ENCODE results near the gene MAP4K5.
"Not testable (repeated sequence)": the region's sequence is repeated elsewhere in the genome, so short reads cannot be mapped to it uniquely, and the experiment has no call there.

The MAP4K5 gene

DNA sequence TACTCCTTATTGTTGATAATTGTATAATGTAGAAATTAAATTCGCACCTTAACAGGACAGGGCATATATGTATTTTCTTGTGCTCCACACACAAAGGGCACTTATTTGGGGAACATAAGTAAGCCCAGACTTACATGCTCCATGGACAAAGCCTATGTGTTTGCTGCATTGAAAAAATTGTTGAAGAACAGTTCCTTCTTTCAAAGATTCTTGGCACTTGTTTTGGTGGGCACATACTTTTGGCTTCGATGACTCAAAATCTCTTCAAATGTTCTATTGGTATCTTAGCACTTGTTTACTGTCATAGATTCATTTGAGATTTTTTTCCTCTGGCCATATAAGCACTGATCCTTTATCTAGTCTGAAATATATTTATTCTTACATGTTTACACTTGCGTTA, 1.4 kb upstream of the MAP4K5 start:
- no peak overlapping the region for H3K4me3 ChIP-seq (ENCODE audit: low read depth, low read length)
- no peak for DNase-seq (ENCODE audit: low read depth)

DNA sequence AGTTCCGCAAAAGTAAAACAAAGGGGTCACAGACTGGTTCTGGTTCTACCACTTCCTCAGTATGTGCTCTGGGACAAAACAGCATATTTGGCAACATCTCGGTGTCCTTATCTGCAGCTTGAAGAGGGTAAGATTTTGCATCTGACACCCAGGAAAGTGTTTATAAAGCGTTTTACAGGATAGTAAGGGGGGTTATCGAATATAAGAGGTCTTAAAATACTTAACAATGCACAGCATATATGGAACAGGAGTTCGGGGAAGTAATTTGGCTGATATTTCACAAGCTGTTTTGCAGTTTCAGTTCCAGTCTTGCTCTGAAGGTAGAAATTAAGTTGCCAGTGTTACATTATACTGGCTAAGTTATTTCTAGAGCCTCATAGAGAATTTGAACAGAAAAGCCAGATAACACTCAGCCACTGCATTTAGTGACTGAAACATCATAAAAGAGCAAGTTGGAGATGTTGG, 904 bp upstream of the MAP4K5 start:
- H3K4me3 ChIP-seq (ENCODE audit: low read depth, low read length): no peak overlapping the region
- no peak for DNase-seq (ENCODE audit: low read depth)

DNA sequence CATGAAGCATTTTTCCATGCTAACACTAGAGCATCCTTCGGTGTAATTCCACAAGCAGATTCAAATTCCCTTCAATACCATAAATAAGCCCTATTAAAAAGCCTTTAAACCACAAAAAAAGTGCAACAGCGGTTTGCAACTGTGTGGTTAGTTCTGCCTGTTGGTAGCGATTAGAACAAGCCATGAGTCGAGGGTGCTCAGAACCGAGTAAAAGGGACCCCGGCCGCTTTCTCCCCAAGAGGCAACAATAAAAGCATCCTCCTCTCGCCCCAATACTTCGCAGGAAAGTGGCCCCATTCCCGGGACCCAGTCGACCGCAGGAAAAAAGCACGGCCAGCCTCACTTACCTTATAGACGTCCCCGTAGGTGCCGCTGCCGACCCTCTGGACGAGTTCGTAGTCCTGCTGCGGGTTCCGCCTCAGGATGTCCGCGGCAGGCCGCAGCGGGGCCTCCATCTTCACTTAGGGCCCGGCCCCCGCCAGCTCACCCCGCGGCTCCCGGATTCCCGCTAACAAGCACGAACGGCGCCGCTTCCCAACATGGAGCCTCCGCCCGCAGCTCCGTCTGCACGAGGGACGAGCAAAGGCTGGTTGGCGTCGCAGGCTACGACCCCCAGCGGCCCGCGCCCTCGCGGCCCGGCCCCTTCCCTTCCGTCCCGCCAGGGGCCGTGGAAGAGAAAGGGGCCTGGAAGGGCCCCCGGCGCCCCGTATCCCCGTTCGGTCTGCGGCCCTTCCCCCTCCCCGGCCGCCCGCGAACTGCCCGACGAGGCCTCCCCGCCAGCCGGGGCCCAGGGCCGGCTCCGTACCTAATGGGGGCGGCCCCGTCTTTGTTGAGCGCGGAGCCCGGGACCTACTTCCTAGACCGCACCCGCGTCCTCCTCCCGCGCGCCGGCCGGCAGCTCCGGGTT, 521 bp downstream of the MAP4K5 start:
- no peak for DNase-seq (ENCODE audit: low read depth)
- H3K4me3 ChIP-seq (ENCODE audit: low read depth, low read length): peak overlapping the region; percentile 90

DNA sequence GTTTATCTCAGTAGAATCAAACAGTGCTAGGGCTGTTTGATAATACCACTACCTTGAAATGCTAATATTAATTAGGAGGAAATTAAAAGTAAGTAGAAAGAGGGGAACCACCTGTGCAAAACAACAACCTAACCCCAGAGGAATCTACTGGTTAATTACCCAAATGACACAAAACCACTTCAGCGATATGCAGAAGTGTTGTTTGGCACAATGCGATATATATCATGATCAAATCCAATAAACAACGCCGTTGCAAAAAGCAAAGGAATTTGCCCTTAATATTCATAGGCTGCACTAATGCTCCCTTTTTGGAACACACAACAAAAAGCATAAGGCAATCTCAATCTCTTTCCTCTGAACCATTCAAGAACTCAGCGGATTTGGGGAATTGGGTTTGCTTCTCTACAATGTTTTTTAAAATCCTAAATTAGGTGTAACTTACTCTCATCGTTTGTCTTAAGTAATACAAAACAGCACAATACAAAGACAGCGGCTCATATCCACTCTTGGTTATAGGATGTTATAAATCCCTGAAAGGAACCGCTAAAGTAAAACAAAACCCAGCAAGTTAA, 1.5 kb downstream of the MAP4K5 start:
- DNase-seq (ENCODE audit: low read depth): no peak
- H3K4me3 ChIP-seq (ENCODE audit: low read depth, low read length): peak overlapping the region; percentile 90

DNA sequence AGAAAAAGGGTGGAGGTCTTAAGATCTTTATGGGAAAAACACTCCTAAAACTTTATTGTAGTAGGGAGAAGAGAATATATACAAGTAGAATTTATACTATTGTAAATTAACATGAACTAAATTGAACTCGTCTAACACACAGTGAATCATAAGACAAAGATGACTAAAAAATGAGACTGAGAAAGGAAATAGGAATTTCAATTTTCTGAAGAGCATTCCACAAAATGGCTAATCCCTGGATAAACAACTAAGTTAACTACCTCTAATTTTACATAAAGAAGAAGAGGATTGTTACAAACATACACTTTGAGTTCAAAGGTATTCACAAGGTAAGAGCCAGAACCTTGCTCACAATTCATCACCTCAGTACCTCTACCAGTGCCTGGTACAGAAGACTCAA, 2.0 kb downstream of the MAP4K5 start:
- DNase-seq (ENCODE audit: low read depth): no peak
- H3K4me3 ChIP-seq (ENCODE audit: low read depth, low read length): peak overlapping the region; percentile 90

DNA sequence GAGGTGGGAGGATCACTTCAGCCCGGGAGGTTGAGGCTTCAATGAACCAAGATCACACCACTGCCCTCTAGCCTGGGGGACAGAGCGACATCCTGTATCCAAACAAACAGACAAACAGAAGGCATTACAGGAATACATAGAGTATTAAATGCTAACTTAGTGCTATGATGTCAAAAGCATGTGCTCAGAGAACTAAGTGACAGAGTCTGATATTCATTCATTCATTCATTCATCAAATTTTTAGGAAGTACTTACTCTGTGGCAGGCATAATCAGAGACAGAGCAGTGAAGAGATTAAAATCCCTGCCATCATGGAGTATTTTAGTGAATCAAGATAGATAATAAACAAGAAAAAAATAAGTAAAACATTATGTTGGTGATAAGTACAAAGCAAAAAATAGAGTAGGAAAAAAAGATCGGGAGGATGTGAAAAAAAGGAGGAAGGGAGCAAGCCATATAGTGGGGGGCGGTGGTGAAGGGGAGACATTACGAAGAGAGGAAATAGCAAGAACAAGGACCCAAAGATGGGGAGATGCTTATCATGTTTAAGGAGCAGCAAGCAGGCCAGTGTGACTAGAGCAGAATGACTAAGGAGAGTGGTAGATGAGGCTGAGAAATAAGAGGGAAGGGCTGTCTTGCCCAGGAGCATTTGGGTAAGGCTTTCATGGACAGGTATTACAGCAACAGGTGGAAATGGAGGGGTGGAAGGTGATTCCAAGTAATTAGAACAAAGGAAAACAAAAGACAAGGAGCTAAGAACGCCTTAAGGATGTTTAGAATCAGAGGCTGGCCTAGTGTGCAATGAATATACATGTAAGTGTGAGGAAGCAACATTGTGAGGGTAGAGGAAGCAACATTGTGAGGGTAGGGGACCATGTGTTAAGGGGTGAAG, 2.8 kb downstream of the MAP4K5 start:
- no peak for DNase-seq (ENCODE audit: low read depth)
- peak overlapping the region; percentile 24 for H3K4me3 ChIP-seq (ENCODE audit: low read depth, low read length)

DNA sequence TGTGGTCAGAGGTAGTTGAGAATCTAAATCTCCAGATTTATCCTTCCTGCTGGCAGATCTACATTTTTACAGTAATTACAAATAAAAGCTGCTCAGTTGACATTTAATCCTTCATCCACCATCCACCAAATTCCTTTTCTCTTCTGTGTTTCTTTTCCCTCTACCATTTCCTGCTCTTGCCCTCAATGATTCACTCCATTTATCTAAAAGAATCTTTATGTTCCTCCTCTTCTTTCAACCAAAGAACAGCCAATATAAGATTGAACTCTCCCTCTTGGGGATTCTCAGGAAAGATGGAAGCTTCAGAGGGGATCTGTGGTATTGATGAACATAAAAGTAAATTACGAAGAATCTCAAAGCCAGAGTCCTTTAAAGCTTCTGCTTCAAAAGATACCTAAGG, 4.4 kb downstream of the MAP4K5 start:
- no peak for DNase-seq (ENCODE audit: low read depth)
- H3K4me3 ChIP-seq (ENCODE audit: low read depth, low read length): no peak overlapping the region

DNA sequence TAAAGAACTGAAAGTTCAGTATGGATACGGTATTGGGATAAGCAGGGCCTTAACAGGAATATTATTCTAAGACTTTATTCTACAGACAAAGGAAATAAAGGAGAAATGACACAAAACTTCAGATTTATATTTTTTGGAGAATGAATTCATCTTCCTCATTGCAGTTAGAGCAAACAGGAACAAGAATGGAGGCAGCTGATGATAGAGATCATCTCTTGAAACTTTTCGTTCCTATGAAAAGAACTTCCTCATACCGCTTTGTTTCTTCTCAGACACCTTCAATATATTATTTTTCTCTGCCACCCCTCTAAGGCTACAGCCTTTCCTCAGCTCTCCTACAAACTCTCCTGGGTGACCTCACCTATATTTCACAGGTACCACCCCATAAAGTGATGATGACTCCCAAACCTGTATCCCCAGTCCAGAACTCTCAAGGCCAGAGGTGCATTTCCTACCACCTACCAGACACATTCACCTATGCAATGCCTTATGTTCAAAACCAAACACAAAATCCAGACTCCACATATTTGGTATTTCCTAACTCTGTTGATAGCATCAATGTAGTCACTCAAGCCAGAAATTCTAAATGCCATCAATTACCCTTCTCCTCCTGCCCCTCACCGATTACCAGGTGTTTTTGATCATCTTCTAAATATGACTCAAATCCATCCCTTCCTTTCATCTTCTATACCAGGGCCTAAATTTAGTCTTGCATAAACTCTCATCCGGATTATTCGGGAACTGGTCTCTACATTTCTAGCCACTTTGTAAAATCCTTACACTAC, 7.4 kb downstream of the MAP4K5 start:
- DNase-seq (ENCODE audit: low read depth): no peak
- no peak overlapping the region for H3K4me3 ChIP-seq (ENCODE audit: low read depth, low read length)

DNA sequence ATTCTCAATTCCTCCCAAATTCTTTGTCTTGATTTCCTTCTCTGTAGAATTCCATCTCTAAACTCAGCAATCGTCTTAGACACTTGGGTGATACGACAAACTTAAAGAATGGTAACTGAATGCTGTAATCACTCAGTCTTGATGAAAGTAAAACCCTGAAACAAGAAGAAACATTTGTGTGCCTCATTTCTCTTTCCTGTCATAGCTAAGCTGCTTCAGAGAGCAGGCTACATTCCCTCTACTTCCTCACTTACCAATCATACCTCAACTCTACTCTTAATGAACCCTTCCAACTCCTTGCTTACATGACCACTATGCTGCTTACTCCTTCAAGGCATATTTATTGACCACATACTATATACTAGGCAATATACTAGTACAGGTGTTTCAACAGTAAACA, 8.3 kb downstream of the MAP4K5 start:
- DNase-seq (ENCODE audit: low read depth): no peak
- no peak overlapping the region for H3K4me3 ChIP-seq (ENCODE audit: low read depth, low read length)

DNA sequence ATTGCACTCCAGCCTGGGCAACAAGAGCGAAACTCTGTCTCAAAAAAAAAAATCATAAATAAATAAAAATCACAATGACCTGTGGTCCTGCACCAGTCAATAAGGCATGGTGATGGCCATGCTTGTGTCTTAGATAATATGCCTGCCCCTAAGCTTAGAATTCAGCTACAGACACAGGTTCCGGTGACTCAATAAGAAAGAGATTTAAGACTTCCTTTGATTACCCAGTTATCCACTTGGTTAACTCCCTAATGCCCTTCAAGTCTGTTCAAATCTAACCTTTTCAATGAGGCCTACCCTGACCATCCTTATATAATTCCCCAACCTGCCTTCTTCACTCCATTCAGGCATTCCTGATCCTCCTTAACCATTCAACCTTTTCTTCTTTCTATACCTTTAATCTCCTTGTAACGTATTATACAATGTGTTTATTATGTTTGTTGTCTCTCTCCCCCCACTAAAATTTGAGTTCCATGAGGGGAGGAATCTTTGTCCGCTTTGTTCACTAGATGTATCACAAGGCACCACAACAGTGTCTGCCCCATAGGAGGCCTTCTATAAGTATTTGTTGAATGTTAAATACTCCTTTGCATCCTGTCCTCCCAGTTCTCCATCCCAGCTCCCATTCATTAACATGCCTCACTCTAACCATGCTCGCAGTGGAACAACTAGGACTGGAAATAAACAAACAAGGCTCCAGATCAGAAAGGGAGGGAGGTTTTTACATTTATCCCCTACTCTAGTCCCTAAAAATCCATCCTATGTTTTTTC, 8.9 kb downstream of the MAP4K5 start:
- no peak for DNase-seq (ENCODE audit: low read depth)
- no peak overlapping the region for H3K4me3 ChIP-seq (ENCODE audit: low read depth, low read length)

DNA sequence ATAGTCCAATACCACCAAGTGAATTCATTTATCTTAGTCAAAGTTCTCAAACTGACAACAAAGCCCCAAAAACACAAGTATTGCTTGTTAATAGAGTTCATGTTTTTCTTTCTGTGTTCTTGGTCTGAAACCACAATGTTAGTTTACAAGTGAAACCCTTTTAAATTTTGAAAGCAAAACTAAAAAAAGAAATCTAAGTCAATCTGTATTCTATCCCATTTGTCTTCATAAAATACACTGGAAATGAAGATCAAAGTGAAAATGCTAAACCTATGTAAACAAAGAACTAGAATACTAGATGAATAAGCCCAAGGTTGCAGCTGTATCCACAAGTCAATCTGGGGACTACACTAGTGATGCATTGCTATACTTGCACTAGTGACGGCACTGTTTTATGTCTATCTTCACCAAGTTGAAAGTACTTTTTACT, 10.4 kb downstream of the MAP4K5 start:
- DNase-seq (ENCODE audit: low read depth): no peak
- no peak overlapping the region for H3K4me3 ChIP-seq (ENCODE audit: low read depth, low read length)

DNA sequence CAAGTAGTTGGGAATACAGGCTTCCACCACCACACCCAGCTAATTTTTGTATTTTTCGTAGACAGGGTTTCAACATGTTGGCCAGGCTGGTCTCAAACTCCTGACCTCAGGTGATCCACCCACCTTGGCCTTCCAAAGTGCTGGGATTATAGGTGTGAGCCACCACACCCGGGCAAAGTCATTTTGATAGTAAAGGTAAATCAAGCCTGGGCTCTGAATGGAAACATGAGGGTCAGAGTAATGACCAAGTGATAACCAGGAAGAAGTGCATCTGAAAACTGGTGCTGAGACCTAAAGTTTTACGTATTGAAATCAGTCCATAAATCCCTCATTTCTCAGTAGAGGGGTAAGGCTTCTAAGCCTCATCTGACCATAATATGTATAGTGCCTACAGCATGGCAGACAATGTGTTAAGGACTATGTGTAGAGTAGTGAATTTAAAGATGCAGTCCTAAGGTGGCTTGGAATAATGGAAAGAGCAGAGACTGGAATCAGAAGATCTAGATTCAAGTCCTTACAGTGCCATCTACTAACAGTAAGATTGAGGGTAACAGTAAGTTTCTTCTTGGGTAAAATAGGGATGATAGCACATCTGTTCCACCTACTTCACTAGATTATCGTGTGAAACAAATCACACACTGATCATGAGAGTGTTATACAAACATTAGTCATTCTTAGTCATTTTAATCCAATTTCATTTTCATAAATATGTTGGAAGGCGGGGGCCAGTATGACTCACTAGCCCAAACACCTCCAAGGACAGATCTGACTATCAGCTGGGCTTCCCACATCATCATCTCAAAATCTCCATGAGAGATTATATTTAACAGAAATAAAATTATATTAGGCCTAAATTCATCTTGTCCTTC, 11.2 kb downstream of the MAP4K5 start:
- peak; percentile 46 for DNase-seq (ENCODE audit: low read depth)
- H3K4me3 ChIP-seq (ENCODE audit: low read depth, low read length): no peak overlapping the region

DNA sequence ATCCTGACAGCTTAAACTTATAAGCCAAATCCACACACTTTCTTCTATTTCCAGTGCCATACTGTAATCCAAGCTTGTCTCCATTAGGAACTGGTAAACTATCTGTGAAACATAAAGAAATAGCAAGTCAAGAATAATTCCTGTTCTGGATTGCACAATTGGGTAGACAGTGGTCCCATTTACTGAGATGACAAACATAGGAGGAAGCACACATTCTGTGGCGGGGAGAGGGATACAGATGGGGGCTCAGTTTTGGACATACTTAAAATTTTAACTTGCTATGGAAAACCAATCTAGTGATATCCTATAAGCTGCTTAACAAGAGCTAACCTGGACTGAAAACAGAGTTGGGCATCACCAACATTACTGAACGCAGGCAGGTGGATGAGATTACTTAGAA, 16.3 kb downstream of the MAP4K5 start:
- H3K4me3 ChIP-seq (ENCODE audit: low read depth, low read length): no peak overlapping the region
- DNase-seq (ENCODE audit: low read depth): no peak

DNA sequence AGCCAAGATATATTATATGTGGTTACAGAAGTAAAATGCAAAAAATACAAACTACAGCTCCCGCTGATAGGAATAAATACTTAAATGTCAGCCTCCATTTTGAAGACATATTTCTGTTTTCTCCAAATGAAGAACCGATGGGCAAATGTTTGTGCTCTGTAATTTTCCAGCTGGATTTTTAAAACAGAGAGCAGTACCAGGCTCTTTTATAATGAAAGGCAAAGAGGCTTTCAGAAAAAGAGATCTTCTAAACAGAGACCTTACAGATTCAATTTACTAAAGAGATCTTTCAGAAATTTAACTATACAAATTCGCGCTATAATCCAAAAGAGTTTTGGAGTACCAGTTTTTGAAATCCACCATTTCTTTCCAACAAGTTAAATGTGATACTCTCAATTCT, 19.9 kb downstream of the MAP4K5 start:
- H3K4me3 ChIP-seq (ENCODE audit: low read depth, low read length): no peak overlapping the region
- no peak for DNase-seq (ENCODE audit: low read depth)

DNA sequence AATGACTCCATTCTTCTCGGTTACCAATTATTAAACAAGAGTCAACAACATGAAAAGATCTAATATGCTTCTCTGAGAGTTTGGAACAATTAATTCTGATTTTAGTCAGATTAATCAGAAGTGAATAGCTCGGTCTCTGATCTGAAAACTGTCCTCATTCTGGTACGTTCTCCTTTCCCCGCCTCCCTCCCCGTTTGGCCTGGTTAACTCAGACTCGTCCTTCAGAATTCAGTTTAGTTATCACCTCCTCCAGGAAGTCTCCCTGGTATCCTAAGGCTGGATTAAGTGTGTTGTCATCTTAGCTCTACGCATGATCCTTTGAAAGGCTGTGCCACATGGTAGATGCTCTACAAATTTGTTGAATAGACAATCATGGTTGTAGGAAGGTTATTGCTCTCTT, 22.2 kb downstream of the MAP4K5 start:
- DNase-seq (ENCODE audit: low read depth): no peak
- H3K4me3 ChIP-seq (ENCODE audit: low read depth, low read length): no peak overlapping the region

DNA sequence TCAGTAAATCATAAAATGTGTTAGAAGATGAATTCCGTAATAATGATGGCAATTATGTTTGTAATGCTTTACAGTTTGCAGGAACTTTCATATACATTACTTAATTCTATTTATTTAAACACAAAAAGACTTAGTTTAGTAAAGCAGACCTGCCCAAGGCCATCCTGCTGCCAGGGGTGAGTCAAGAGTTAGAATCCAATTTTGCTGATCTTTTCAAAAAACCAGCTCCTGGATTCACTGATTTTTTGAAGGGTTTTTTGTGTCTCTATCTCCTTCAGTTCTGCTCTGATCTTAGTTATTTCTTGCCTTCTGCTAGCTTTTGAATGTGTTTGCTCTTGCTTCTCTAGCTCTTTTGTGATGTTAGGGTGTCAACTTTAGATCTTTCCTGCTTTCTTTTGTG, 25.3 kb downstream of the MAP4K5 start:
- H3K4me3 ChIP-seq (ENCODE audit: low read depth, low read length); DNase-seq (ENCODE audit: low read depth): not testable (repeated sequence)

DNA sequence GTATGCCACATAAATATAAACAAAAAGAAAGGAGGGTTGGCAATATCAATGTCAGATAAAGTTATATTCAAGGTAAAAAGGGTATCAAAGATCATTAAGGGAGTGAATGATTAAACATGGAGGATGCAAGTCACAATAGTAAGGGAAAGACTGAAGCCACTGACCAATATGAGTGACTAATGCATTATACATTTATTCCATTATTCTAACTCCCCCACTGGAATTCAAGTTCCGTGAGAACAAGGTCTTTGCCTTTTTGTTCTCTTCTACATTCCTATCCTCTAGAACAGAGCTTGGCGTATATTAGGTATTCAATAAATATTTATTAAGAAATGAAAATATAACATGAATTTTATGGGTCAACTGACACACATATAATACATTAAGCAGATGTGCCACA, 30.7 kb downstream of the MAP4K5 start:
- no peak overlapping the region for H3K4me3 ChIP-seq (ENCODE audit: low read depth, low read length)
- DNase-seq (ENCODE audit: low read depth): peak; percentile 41

DNA sequence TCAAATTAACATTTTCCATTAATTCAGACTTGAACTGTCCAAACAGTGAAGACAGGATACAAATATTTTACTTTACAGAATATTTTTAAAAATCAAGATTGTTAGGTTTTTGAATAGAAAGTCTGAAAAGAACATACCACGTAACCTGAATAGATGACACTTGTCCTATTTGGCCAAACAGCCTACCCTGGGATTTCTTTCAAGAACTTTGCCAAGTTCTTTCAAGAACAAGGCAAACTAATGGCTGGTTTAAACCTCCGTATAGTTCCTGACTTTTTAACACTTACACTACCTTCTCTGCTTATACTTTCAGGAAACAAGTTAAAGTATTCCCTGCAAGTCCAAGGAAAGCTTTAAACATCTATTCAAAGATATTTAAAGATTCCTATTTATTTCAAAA, 35.0 kb downstream of the MAP4K5 start:
- no peak overlapping the region for H3K4me3 ChIP-seq (ENCODE audit: low read depth, low read length)
- DNase-seq (ENCODE audit: low read depth): no peak
